GM18907 (cell line): ENCODE measurements around the gene KLHL17.

ENCODE experiments used
- ATAC-seq: cut with Tn5 transposase; IDR thresholded peaks from one replicate; pipeline ENCODE4 v1.9.1; 2021; ENCODE audit warnings: mild to moderate bottlenecking, moderate library complexity; ENCODE audit not compliant: unreplicated experiment

The KLHL17 gene

DNA sequence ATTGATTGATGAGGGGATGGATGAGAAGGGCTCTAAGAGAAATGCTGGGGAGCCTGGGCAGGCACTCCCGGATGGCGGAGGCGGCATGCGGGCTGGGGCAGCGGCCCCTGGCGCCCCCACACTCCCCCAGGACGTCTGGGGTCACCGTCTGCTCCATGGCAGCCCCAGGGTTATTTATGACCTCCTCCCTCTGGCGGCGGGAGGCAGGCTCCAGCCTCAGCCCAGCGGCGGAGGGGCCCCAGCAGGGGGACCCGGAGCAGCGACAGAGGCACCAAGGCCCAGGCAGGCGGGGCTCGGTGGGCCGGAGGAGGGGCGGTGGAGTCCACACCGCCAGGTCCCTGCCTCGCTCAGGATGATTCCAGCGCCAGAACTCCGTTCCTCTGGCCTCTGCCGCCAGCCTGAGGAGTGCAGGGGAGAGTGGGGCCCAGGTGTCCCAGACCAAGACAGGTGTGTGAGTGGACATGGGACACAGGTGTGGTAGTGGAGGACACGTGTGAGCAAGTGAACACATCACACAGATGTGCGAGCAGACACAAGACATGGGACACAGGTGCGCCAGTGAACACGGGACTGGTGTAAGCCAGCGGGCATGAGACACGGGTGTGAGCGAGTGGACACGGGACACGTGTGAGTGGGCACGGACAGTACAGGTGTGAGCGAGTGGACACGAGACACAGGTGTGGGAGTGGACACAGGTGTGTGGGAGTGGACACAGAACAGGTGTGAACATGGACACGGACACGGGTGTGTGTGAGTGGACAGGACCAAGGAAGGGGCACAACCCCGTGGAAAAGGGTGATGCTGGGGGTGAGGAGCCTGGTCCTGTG is 39.2 kb upstream of the KLHL17 start:
- no peak for ATAC-seq

- no peak for ATAC-seq
Measured at GRCh38 chr1:923131-923990, 37.0 kb upstream of the KLHL17 start, which contains the start of gene SAMD11. Gene SAMD11 (plus strand): TSS chr1:923923. CDS start chr1:924432, 509 bp downstream.

DNA sequence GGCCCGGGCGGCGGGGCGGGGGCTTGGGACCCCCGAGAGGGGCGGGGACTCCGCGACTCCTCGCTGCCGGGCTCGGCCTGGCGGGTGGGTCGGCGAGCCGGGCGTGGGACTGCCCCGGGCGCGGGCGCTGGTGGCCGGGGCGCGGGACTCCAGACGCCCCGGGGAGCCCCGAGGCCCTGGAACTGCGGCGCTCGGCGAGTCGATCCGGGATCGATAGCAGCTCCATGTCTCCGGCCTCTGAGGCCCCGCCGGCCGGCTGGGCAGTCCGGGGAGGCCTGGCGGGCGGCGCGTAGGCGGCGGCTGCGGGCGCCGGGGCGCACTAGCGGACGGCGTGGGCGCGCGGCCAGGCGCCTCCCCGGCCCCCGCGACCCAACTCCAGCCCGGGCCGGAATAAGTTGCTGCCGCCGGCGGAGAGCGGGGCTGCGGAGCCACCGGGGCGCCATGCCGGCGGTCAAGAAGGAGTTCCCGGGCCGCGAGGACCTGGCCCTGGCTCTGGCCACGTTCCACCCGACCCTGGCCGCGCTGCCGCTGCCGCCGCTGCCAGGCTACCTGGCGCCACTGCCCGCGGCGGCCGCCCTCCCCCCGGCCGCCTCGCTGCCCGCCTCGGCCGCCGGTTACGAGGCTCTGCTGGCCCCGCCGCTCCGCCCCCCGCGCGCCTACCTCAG is 36.3 kb upstream of the KLHL17 start:
- no peak for ATAC-seq

DNA sequence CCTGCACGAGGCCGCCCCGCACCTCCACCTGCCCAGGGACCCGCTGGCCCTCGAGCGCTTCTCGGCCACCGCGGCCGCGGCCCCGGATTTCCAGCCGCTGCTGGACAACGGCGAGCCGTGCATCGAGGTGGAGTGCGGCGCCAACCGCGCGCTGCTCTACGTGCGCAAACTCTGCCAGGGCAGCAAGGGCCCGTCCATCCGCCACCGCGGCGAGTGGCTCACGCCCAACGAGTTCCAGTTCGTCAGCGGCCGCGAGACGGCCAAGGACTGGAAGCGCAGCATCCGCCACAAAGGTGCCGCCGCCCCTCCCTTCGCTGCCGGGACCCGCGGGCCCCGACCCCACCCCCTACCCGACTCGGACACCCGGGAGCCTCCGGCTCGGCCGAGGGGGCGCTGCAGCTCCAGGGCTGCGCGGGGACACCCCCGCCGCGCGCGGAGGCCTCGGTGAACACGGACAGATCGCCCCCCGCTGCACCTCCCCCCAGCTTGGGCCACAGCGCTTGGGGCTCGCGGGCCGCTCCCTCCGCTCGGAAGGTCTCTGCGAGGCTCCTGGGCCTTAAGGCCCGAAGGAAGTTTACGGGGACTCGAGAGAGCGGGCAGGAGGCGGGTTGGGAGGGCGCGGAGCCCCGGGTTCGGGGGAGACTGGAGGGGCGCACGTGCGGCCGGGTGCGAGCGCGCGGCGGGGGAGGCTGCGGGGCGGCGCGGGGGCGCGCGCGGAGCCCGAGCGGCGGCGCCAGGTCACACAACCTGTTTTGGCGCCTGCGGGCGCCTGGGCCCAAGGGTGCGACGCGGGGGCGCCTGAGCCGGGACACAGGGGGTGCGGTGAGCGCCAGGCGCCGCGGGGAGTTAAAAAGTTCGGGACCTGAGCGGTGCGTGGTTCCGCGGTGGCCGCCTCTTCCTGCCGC is 35.5 kb upstream of the KLHL17 start:
- ATAC-seq = no peak

DNA sequence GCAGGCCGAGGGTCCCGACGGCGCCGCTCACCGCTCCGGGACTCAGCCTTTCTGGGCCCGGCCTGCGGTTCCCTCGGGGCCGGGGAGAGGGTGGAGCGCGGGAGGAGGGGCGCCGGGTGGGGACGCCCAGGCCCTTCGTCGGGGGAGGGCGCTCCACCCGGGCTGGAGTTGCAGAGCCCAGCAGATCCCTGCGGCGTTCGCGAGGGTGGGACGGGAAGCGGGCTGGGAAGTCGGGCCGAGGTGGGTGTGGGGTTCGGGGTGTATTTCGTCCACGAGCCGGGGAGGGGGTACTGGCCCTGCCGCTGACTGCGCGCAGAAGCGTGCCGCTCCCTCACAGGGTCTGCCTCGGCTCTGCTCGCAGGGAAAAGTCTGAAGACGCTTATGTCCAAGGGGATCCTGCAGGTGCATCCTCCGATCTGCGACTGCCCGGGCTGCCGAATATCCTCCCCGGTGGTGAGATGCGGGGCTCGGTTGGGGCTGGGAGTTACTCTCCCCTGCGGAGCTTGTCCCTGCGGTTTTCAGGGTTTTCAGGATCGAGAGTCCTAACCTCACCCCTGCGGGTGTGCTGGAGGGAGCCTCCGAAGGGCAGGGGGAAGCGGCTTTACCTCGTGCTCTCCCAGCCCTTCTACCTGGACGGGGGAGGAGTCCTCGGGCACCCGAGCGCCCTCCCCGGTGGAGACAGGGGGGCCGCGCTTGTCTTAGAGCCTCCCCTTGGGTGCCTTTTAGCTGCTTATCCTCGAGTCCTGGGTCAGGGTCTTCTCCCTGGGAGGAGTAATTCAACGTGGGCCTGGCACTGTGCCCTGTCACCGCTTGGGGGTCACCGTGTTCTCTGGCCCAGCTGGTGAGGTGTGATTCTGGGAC is 34.6 kb upstream of the KLHL17 start:
- ATAC-seq = no peak

- no peak for ATAC-seq
Measured at GRCh38 chr1:927234-927633, 33.1 kb upstream of the KLHL17 start.

- no peak for ATAC-seq
Measured at GRCh38 chr1:927748-928147, 32.6 kb upstream of the KLHL17 start.

GRCh38 chr1:928825-929661 is 31.3 kb upstream of the KLHL17 start:
- no peak for ATAC-seq

DNA sequence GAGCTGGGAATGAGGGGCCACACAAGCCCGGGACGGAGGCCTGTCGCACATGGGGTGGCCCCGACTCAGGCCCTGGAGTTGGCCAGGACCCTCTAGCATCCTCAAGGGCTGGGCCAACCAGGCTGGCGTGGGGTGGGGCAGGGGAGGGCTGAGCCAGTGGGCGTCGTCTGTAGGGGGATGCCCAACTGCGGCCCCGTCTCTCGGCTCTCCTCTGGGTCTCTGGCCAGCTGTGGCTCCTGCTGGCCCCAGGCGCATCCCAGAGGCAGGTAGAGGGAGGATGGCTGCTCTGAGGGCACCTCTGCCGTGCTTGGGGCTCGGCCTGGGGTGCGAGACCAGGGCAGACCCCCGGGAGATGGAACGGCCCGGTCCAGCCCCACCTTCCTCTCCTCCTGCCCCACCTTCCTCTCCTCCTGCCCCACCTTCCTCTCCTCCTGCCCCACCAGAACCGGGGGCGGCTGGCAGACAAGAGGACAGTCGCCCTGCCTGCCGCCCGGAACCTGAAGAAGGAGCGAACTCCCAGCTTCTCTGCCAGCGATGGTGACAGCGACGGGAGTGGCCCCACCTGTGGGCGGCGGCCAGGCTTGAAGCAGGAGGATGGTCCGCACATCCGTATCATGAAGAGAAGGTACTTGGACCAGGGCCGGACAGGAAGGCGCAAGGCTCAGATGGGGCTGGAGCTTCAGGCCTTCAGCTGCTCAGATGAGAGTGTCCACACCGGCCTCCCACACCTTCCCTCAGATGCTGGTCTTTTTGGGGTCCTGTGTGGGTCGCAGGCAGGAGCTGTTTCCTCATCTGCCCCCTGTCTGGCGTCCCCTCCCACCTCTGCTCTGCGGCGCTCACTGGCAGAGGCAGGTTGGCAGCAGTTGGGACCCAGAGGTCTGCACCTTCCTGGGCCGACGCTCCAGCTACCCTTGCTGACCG is 30.4 kb upstream of the KLHL17 start:
- no peak for ATAC-seq

GRCh38 chr1:930633-931138 is 29.7 kb upstream of the KLHL17 start:
- ATAC-seq = no peak

DNA sequence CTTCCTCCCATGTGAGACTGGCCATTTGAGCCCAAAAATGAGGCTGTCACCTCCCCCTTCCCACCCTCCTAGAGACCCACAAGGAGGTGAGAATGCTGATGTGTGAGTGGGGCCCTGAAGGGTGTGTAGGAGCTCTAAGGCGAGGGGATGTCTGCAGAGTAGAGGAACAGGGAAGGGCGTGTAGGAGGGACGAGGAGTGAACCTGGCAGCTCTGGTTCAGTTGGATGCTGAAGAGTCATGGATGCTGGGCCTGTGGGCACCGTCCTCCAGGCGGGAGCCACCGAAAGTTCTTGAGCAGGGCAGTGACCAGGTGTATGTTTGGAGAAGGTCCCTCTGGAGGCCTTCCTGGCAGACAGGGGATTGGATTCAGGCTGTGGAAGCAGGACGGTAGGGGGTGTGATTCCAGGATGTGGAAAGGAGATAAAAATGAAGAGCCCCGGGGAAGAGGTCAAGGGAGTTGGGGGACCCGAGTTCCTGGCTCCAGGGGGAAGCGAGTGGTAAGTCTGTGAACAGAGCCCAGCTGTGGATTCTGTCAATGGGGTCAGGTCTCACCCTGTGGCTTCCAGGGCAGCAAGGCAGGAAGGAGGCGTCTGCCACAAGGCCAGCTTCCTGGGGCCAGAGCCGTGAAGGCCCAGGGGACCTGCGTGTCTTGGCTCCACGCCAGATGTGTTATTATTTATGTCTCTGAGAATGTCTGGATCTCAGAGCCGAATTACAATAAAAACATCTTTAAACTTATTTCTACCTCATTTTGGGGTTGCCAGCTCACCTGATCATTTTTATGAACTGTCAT is 28.8 kb upstream of the KLHL17 start:
- no peak for ATAC-seq

GRCh38 chr1:932173-932510 is 28.2 kb upstream of the KLHL17 start:
- no peak for ATAC-seq

DNA sequence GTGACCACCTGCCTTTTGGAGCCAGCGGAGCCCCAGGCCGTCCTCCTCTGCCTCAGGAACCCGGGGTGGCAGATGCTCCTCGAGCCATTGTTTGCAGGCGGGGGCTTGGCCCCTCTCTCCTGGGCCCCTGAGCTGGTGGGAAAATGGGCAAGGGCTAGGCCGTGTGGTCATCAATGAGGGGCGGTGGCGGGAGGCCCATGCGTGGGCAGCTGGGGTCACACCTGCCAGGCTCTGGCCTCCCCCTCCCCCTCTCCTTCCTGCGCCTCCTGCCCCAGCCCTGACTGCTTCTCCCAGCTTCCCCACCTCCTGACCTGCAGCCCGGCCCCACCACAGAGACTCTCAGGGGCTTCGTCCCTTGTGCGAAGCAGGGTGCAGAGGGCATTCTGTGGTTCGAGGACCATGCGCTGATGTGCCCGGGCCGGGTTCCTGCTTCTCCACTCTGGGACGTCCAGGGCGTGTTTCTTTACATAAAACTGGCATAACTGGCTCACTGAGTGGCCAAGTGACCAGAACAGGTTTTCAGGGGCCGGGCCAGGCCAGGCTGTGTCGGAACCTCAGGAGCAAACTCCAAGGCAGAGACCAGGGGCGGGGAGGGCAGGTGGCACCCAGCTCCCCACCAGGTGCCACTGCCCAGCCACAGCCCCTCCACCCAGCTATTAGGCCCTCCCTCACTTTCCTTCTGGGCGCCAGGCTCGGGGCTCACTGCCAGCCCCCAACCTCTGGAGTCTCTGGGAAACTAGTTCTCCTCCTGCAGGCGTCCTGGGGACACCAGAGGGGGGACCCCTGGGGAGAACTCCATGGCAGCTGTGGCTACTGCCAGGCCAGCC is 27.4 kb upstream of the KLHL17 start:
- ATAC-seq = no peak

- ATAC-seq = no peak
Measured at GRCh38 chr1:933603-933940, 26.8 kb upstream of the KLHL17 start.

DNA sequence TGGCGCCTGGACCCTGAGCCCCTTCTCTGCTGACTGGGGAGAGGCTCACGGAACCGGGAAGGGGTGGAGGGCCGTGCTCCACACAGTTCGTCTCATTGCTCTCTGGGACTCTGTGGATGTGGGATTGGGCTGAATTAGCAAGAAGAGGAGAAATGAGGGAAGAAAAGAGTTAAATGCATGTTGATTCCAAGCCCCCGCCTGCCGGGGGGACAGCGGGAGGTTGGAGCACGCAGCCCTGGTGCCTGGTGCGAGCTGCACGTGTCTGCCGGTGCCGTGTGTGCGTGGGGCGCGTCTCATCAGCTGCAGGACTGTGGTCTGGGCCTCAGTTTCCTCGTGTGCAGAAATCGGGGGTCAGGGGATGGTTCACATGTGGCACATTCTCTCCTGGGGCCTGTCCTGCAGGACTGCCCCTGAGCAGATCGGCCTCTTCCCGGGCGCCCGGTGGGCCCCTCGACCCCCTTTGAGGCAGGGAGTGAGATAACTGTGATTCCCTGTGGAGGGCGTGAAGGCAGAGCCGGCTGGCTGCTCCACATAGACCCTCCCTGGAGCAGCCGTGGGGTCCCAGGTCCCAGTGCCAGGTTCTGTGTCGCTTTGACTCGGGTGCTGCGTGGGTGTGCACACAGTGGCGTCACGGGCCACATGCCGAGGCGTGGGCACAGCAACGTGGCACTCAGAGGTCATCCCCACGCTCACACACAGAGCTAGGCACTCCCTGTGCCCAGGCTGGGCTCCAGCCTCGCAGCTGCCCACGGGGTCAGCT is 25.2 kb upstream of the KLHL17 start:
- ATAC-seq = no peak
